A549 treated with CpdA at 1 μM for 4 hours (cell line): ENCODE measurements around the gene GRM2. TPM values are rescaled to one million over a fixed set of nuclear protein-coding genes. Genes with fewer than 3 reads are reported as not detected.

Experiments used
- total RNA-seq: library from RNA; stranded (reverse); fragments of 200-300 nt; extraction: Qiagen RNA extraction; gene quantifications from 5 replicates; pipeline ENCODE4 v1.2.3, GENCODE V29; 2022; ENCODE audit warnings: low read depth

Gene GRM2
- total RNA-seq = 0.05 to 0.18 TPM (median 0.09 TPM) in 4 of 5 replicates, not detected in the other

GRCh38 chr3:51706788-51707731, at the start of gene GRM2:
Gene GRM2, plus strand, starts transcription at chr3:51707068. Its CDS starts 1,916 bp downstream, at chr3:51708984.

GRCh38 chr3:51670823-51671733, 35.8 kb upstream of the GRM2 start, which contains the start of gene TEX264:
Gene TEX264, plus strand, starts transcription at chr3:51671252. Its CDS starts 3,053 bp downstream, at chr3:51674305.

Other genes starting within 250 kb of the GRM2 start
- gene DCAF1, start 207.1 kb upstream of the GRM2 start, total RNA-seq = 13.3 to 15.7 TPM (median 13.9 TPM) in 5 replicates
- gene RAD54L2, start 168.3 kb upstream of the GRM2 start, total RNA-seq = 3.5 to 5.6 TPM (median 4.0 TPM) in 5 replicates
- gene TEX264, start 35.8 kb upstream of the GRM2 start, total RNA-seq = 55.0 to 71.5 TPM (median 68.1 TPM) in 5 replicates
- gene IQCF6, start 72.2 kb downstream of the GRM2 start, total RNA-seq = not detected in 5 replicates
- not detected in 5 replicates for gene IQCF2, start 154.5 kb downstream of the GRM2 start, total RNA-seq
- gene IQCF5, start 168.5 kb downstream of the GRM2 start, total RNA-seq = not detected in 5 replicates
- gene IQCF1, start 196.3 kb downstream of the GRM2 start, total RNA-seq = 0.07 to 0.44 TPM in 2 of 5 replicates, not detected in the others
- 38.9 to 52.7 TPM (median 50.9 TPM) in 5 replicates for gene RRP9, start 234.8 kb downstream of the GRM2 start, total RNA-seq
- gene PARP3, start 235.3 kb downstream of the GRM2 start, total RNA-seq = 8.1 to 11.6 TPM (median 8.9 TPM) in 5 replicates
- gene GPR62, start 248.3 kb downstream of the GRM2 start, total RNA-seq = 0.07 TPM in 1 of 5 replicates, not detected in the others